K562 (cell line): ENCODE data around the gene NTN1.

Experiments
- BCOR ChIP-seq: fragments of 450-650 bp; IDR thresholded peaks from 2 replicates; pipeline ENCODE4 v1.6.1; 2016
- EZH2 ChIP-seq: IDR thresholded peaks from 2 replicates; pipeline ENCODE4 v1.6.1; 2012; ENCODE audit warnings: low read depth, mild to moderate bottlenecking, inconsistent platforms, low read length, borderline replicate concordance
- NCOA2 ChIP-seq, 2 experiments: fragments of 450-650 bp; IDR thresholded peaks; 2 replicates each; pipeline ENCODE4 v1.6.1; 2018; ENCODE audit warnings: mild to moderate bottlenecking in 2 of 2, moderate library complexity in 1 of 2; ENCODE audit not compliant: partially characterized antibody in 2 of 2
- ZBTB1 ChIP-seq: sonication (generic); formaldehyde crosslinking; IDR thresholded peaks from 2 replicates; pipeline ENCODE4 v1.8.1; 2023; ENCODE audit warnings: missing genetic modification reagents, low read depth, mild to moderate bottlenecking, borderline replicate concordance
- ZNF274 ChIP-seq: IDR thresholded peaks from 2 replicates; pipeline ENCODE4 v1.6.1; 2011; ENCODE audit warnings: low read depth, mild to moderate bottlenecking, low read length, moderate library complexity, borderline replicate concordance
- TF ChIP-seq, protein P1 (sequence below): fragments of 450-650 bp; formaldehyde crosslinking; IDR thresholded peaks from 2 replicates; pipeline ENCODE4 v1.4.0; 2020; ENCODE audit warnings: mild to moderate bottlenecking, moderate library complexity
- TF ChIP-seq, protein P2 (sequence below): fragments of 450-650 bp; formaldehyde crosslinking; IDR thresholded peaks from 2 replicates; pipeline ENCODE4 v1.4.0; 2022; ENCODE audit warnings: mild to moderate bottlenecking, moderate library complexity
- TF ChIP-seq, protein P3 (sequence below), 3 experiments: IDR thresholded peaks in 2 of 3; conservative IDR thresholded peaks in 1 of 3; 2 replicates each; pipeline ENCODE4 v1.5.1; 2011 to 2012; ENCODE audit warnings: low read length in 3 of 3, mild to moderate bottlenecking in 3 of 3, control low read depth in 2 of 3, improper control_type of control experiment in 1 of 3, inconsistent platforms in 1 of 3, low read depth in 1 of 3, mixed read lengths in 1 of 3, moderate library complexity in 1 of 3; ENCODE audit not compliant: insufficient read depth in 2 of 3

DNA sequence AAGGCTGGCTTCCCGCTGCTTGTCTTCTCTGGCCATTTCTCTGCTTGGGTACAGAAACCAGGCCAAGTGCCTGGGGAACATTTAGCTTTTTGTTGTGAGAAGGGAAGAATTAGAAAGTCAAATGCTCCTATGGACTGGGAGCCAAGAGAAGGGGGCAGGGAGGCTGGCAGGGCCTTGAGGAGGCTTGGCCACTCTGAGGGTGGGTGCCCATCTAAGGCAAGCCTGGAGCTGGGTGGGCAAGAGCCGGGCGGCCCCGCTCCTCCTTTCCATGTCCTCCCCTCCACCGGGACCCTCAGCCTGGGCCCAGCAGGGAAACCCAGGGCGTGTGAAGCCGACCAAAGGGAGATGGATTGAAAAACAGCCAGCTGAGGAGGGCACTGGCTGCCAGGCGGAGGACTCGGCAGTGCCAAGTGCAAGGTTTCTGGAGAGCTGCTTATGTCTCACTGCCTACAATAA is 69.4 kb downstream of the NTN1 start:
- TF ChIP-seq, protein P1, sequence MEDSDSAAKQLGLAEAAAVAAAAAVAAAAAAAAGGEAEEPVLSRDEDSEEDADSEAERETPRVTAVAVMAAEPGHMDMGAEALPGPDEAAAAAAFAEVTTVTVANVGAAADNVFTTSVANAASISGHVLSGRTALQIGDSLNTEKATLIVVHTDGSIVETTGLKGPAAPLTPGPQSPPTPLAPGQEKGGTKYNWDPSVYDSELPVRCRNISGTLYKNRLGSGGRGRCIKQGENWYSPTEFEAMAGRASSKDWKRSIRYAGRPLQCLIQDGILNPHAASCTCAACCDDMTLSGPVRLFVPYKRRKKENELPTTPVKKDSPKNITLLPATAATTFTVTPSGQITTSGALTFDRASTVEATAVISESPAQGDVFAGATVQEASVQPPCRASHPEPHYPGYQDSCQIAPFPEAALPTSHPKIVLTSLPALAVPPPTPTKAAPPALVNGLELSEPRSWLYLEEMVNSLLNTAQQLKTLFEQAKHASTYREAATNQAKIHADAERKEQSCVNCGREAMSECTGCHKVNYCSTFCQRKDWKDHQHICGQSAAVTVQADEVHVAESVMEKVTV (CRISPR knock-in tag) = no peak
- TF ChIP-seq, protein P2, sequence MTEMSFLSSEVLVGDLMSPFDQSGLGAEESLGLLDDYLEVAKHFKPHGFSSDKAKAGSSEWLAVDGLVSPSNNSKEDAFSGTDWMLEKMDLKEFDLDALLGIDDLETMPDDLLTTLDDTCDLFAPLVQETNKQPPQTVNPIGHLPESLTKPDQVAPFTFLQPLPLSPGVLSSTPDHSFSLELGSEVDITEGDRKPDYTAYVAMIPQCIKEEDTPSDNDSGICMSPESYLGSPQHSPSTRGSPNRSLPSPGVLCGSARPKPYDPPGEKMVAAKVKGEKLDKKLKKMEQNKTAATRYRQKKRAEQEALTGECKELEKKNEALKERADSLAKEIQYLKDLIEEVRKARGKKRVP (CRISPR knock-in tag) = no peak
- TF ChIP-seq, protein P3, sequence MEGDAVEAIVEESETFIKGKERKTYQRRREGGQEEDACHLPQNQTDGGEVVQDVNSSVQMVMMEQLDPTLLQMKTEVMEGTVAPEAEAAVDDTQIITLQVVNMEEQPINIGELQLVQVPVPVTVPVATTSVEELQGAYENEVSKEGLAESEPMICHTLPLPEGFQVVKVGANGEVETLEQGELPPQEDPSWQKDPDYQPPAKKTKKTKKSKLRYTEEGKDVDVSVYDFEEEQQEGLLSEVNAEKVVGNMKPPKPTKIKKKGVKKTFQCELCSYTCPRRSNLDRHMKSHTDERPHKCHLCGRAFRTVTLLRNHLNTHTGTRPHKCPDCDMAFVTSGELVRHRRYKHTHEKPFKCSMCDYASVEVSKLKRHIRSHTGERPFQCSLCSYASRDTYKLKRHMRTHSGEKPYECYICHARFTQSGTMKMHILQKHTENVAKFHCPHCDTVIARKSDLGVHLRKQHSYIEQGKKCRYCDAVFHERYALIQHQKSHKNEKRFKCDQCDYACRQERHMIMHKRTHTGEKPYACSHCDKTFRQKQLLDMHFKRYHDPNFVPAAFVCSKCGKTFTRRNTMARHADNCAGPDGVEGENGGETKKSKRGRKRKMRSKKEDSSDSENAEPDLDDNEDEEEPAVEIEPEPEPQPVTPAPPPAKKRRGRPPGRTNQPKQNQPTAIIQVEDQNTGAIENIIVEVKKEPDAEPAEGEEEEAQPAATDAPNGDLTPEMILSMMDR (IDR thresholded peaks at IDR 0.05 in 2 of 3, conservative IDR thresholded peaks at IDR 0.05 in 1 of 3; ENCODE audit: insufficient read depth in 2 of 3, low read depth in 1 of 3, low read length in 3 of 3) = no peak
- TF ChIP-seq ZBTB1 (CRISPR knock-in tag) = no peak
- no peak for TF ChIP-seq ZNF274
- TF ChIP-seq NCOA2 (IDR thresholded peaks at IDR 0.05; ENCODE audit: partially characterized antibody in 2 of 2) = no peak
- TF ChIP-seq EZH2 = no peak
- TF ChIP-seq BCOR = no peak
